HS-5 (cell line): ENCODE measurements around the gene ZNF576.
"Not testable (repeated sequence)": the region's sequence is repeated elsewhere in the genome, so short reads cannot be mapped to it uniquely, and the experiment has no call there.

Experiments used
- DNase-seq: peaks from one replicate; pipeline ENCODE4 v3.0.0-alpha.2; 2012; ENCODE audit warnings: low read depth

The ZNF576 gene

DNA sequence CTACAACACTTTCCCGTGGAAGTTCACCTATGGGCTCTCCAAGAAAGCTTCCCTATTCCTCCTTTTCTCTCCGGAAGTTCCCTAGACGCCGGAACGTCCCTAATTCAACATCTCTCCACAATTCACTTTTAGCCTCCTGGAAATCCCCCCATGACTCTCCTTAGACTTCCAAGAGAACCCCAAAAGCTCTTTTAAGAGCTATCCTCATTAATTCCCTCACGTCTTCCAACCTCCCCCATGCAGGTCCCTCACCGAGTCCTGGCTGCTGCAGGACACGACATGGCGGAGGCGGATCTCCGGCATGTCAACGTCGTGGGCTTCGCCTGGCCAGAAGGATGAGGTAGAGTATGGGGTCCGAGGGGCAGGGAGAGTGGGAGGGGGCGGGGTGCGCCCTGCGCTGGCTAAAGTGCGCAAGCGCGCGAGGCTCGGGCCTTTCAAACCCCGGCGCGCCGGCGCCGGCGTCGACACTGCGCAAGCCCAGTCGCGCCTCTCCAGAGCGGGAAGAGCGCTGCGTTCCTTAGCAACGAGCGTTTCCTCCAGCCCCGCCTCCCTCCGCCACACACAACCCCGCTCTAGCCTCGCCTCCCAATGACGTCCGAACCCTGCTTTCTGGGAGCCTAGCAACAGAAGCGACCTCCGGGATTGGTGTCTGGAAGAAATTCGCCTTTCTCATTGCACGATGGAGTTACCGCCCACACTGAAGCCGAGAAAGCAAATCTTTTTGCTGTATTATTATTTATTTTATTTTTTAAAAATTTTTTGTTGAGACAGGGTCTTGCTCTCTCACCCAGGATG lies 21.0 kb upstream of the ZNF576 start, which contains the start of the genes PINLYP and XRCC1:
TSS of gene PINLYP (plus strand) at position 646 of the 795 bp plus-strand sequence. CDS start 1,391 bp downstream, outside the sequence.
TSS of gene XRCC1 (minus strand) at position 372 of the 795 bp plus-strand sequence. CDS start at position 303, 69 bp downstream.
- peak; percentile 94 for DNase-seq

GRCh38 chr19:43575955-43576878 lies 20.2 kb upstream of the ZNF576 start:
- no peak for DNase-seq

GRCh38 chr19:43578787-43579186 lies 17.6 kb upstream of the ZNF576 start:
- no peak for DNase-seq

DNA sequence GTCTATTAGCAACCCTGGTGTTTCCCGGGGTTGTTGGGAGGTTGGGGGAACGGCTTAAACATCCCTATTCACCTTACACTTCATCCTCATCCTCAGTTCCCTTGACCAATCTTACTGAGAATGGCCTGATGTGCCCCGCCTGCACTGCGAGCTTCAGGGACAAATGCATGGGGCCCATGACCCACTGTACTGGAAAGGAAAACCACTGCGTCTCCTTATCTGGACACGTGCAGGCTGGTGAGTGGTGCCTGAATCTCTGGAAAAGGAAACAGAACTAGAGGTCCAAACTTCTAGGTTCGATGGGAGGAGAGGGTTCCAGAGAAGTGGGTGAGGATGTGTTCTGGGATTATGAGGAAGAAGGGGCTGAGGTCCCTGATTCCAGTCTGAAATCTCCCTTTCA lies 14.9 kb upstream of the ZNF576 start:
- no peak for DNase-seq

- DNase-seq: no peak
Measured at GRCh38 chr19:43582495-43582894, 13.9 kb upstream of the ZNF576 start.

GRCh38 chr19:43584484-43584883 lies 11.9 kb upstream of the ZNF576 start:
- DNase-seq: no peak

- no peak for DNase-seq
Measured at GRCh38 chr19:43586346-43586745, 10.0 kb upstream of the ZNF576 start.

GRCh38 chr19:43587029-43587428 lies 9.4 kb upstream of the ZNF576 start:
- DNase-seq: not testable (repeated sequence)

GRCh38 chr19:43589277-43589676 lies 7.1 kb upstream of the ZNF576 start:
- no peak for DNase-seq

DNA sequence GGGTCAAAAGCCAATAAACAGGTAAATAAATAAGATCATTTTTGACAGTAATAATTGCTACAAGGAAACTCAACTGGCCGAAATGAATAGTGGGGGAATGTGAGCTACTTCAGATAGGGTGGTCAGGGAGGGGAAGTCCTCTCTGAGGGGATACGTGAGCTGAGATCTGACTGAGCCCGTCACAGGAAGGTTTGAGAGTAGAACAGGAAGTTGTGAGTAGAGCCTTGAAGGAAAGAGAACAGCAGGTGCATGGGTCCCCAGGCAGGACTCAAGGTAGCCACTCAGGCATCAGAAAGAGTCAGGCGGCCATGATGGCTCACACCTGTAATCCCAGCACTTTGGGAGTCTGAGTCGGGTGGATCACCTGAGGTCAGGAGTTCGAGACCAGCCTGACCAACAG lies 6.7 kb upstream of the ZNF576 start:
- no peak for DNase-seq

DNA sequence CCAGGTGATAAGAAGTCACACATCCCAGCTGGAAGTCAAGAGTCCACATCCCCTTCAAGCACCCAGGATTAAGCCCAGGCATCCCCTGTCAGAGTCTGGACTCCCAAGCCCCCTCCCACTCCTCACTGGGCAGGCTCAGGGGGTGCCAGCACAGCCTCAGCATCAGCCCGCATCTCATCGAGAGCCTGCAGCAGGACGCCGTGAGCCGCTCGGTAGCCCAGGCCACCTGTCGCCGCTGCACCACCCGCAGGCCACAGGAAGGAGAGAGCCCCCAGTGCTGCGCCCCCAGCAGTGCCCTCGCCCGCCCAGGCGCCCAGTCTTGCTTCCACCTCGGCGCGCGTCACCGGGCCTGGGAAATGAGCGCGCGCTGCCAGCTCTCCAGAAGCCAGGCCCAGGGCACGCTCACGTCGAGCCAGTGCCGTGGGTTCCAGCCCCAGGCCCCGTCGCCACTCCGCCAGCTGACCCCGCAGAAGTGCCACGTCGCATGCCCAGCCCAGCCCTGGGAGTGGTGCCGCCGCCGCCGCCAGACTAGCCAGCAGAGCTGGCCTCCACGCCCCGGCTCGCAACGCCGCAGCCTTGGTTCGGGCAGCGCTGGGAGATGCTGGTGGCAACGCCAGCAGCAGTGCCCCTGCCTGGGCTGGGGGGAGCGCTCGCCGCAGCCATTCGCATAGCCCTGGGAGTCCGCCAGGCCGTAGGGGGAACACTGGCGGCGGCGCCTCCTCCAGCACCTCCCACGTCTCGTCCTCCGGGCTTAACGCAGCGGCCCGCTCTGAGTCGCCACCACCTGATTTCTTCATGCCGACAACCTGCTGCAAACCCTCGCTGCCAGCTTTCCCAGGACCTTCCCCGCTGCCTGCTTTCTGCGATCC lies 4.3 kb upstream of the ZNF576 start:
- DNase-seq: no peak

GRCh38 chr19:43592800-43593350 lies 3.5 kb upstream of the ZNF576 start:
- DNase-seq: no peak

GRCh38 chr19:43594081-43594697 lies 2.2 kb upstream of the ZNF576 start:
- DNase-seq: no peak

DNA sequence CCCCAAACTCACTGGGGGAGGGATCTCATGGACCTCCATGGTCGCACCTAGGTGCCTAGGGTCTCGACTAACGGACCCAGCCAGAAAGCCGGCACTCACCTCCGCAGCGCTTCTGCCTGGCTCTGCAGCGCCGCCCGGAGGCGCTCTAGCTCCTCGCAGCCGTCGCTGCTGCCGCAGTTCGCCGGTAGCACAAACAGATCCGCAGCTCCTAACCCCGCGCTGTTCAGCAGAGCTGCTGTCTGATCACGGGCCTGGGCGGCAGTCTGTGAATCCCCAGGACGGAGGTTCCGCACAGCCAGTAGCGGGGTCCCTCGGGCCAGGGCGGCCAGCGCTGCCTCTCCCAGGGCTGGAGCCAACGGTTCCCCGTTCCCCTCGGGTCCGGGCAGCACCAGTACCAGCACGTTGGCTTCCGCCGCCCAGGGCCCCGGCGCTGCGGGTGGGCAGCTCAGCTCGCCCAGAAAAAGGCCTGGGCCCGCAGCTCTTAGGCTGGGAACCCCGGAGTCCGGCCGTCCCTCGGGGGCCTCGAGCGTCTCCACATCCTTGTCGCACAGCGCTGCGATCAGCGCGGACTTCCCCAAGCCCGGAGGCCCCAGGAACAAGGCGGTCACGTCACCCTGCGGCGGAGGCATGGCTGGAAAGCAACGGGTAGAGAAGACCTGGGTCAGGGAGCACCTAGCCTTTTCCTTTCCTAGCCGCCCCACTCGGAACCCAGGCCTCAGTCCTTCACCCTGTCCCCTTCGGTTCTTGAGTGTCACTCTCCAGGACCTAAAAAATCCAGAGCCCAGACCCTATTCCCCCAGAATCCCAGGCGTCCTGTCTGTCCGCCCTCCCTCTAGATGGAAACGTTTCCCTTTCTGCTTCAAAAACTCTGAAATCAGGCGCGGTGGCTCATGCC lies 1.4 kb upstream of the ZNF576 start:
- no peak for DNase-seq

DNA sequence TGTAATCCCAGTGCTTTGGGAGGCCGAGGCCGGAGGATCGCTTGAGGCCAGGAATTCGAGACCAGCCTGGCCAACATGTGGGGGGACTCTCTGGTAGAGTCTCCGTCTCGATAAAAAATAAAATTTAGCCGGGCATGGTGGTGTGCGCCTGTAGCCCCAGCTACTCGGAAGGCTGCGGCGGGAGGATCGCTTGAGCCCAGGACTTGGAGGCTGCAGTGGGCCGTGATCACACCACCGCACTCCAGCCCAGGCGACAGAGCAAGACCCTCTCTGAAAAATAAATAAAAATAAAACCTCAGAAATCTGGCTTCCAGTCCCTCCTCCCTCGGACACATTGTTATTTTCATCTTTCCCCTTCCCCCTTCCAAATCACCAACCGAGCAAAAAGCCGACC lies 793 bp upstream of the ZNF576 start:
- DNase-seq: no peak

DNA sequence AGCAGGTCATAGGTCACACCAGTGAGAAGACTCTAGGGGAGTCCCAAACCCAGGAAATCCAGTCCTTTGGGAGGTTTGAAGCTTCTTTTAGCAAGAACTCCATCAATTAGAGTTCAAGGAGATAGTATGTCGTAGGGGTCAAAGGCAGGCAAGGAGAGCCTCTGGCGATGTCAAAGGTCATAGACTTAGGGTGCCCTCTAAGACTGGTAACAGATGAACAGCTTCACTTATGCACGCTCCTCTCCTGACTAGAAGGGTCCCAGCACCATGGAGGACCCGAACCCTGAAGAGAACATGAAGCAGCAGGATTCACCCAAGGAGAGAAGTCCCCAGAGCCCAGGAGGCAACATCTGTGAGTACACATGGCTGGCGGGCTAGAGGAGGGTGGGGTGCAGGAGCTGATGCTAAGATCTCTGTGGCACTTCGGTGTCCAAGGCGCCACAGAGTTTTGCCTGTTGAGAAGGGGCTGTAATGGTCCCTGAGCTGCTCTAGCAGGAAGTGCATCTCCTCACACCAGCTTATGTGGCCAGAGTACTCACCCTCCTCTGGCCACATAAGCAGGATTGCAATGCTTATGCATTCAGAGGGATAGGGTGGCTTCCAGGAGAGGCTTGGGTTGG lies 557 bp downstream of the ZNF576 start:
- DNase-seq: no peak

GRCh38 chr19:43597876-43598275 lies 1.5 kb downstream of the ZNF576 start:
- no peak for DNase-seq

GRCh38 chr19:43598445-43599240 lies 2.2 kb downstream of the ZNF576 start:
- DNase-seq: no peak
